Umbilical cord (tissue), 2 donors: ENCODE measurements around the gene MARCHF6. TPM values are rescaled to one million over a fixed set of nuclear protein-coding genes. Genes with fewer than 3 reads are reported as not detected.
"Not testable (repeated sequence)": the region's sequence is repeated elsewhere in the genome, so short reads cannot be mapped to it uniquely, and the experiment has no call there.

Experiments used
- DNase-seq: peaks from one replicate; pipeline ENCODE4 v3.0.0-alpha.2; 2015; ENCODE audit warnings: low spot score
- total RNA-seq: library from RNA; depleted of rRNA; stranded (reverse); fragments of >200 nt; gene quantifications from one replicate; pipeline ENCODE4 v1.2.3, GENCODE V29; 2014; ENCODE audit warnings: low replicate concordance; ENCODE audit not compliant: insufficient read depth

MARCHF6 gene
- total RNA-seq, 1 donor from 2014 or later, result 76.3 TPM

GRCh38 chr5:10348258-10348657 is 5.2 kb upstream of the MARCHF6 start:
- no peak for DNase-seq

GRCh38 chr5:10351199-10351905 is 2.1 kb upstream of the MARCHF6 start:
- no peak for DNase-seq

- DNase-seq, result no peak
Measured at GRCh38 chr5:10351919-10352318, 1.6 kb upstream of the MARCHF6 start.

GRCh38 chr5:10352430-10353240 is 860 bp upstream of the MARCHF6 start:
- DNase-seq, result no peak

- peak; percentile 59 for DNase-seq
Measured at GRCh38 chr5:10354048-10354872, 765 bp downstream of the MARCHF6 start.

- DNase-seq, result peak; percentile 42
Measured at GRCh38 chr5:10355071-10355889, 1.8 kb downstream of the MARCHF6 start.

GRCh38 chr5:10358999-10359398 is 5.5 kb downstream of the MARCHF6 start:
- DNase-seq, result no peak

GRCh38 chr5:10360686-10361085 is 7.2 kb downstream of the MARCHF6 start:
- no peak for DNase-seq

- no peak for DNase-seq
Measured at GRCh38 chr5:10363519-10364185, 10.2 kb downstream of the MARCHF6 start.

- no peak for DNase-seq
Measured at GRCh38 chr5:10364186-10364689, 10.7 kb downstream of the MARCHF6 start.

GRCh38 chr5:10365782-10366181 is 12.3 kb downstream of the MARCHF6 start:
- DNase-seq, result no peak

- peak; percentile 55 for DNase-seq
Measured at GRCh38 chr5:10366310-10367272, 13.1 kb downstream of the MARCHF6 start.

- DNase-seq, result no peak
Measured at GRCh38 chr5:10367579-10367978, 14.1 kb downstream of the MARCHF6 start.

- DNase-seq, result no peak
Measured at GRCh38 chr5:10370931-10371330, 17.4 kb downstream of the MARCHF6 start.

- not testable (repeated sequence) for DNase-seq
Measured at GRCh38 chr5:10371369-10371768, 17.9 kb downstream of the MARCHF6 start.

GRCh38 chr5:10372726-10373709 is 19.5 kb downstream of the MARCHF6 start:
- no peak for DNase-seq

GRCh38 chr5:10374046-10375022 is 20.8 kb downstream of the MARCHF6 start:
- DNase-seq, result peak; percentile 34
